SU-DHL-6 (cell line): ENCODE measurements around the gene PKIB.

Source experiments
- H2AFZ ChIP-seq: fragments of 200-600 bp; sonication (generic); 2 replicates; pipeline ENCODE4 v1.6.1; 2014; ENCODE audit warnings: low read depth, mild to moderate bottlenecking, moderate library complexity, mixed read lengths, antibody characterized with exemption, low read length; ENCODE audit not compliant: severe bottlenecking
- H3F3A ChIP-seq: fragments of 200-600 bp; shearing (Covaris generic); 2 replicates; pipeline ENCODE4 v1.6.0; 2016; ENCODE audit warnings: antibody characterized with exemption, mild to moderate bottlenecking; ENCODE audit not compliant: insufficient read depth
- H3K27ac ChIP-seq: fragments of 200-600 bp; sonication (generic); 2 replicates; pipeline ENCODE4 v1.5.1; 2016; ENCODE audit warnings: low read depth, mild to moderate bottlenecking, low read length, moderate library complexity, mixed read lengths
- H3K27me3 ChIP-seq: fragments of 200-600 bp; sonication (generic), shearing (Covaris generic); 2 replicates; pipeline ENCODE4 v1.6.0; 2014; ENCODE audit warnings: mild to moderate bottlenecking, low read length
- H3K36me3 ChIP-seq: fragments of 200-600 bp; sonication (generic); 2 replicates; pipeline ENCODE4 v1.6.1; 2014; ENCODE audit warnings: mild to moderate bottlenecking, low read length, mixed read lengths
- H3K4me2 ChIP-seq: fragments of 300-600, 200-600 bp; shearing (Covaris generic), sonication (generic); 2 replicates; pipeline ENCODE4 v1.6.0; 2014; ENCODE audit warnings: low read length, low read depth, mild to moderate bottlenecking; ENCODE audit not compliant: poor library complexity, severe bottlenecking
- H3K4me3 ChIP-seq: fragments of 200-600 bp; sonication (generic); 2 replicates; pipeline ENCODE4 v1.5.1; 2014; ENCODE audit warnings: antibody characterized with exemption, low read length, mild to moderate bottlenecking, mixed read lengths; ENCODE audit not compliant: insufficient read depth, poor library complexity, severe bottlenecking
- H3K79me2 ChIP-seq: fragments of 200-600 bp; sonication (generic); 2 replicates; pipeline ENCODE4 v1.6.1; 2014; ENCODE audit warnings: mild to moderate bottlenecking, low read length, moderate library complexity; ENCODE audit not compliant: insufficient read depth
- H3K9ac ChIP-seq: fragments of 200-600 bp; sonication (generic); 2 replicates; pipeline ENCODE4 v1.7.0; 2014; ENCODE audit warnings: mild to moderate bottlenecking, low read length
- H3K9me2 ChIP-seq: fragments of 200-600 bp; sonication (generic); replicated peaks from 2 replicates; pipeline ENCODE4 v1.6.1; 2014; ENCODE audit warnings: low read length; ENCODE audit not compliant: insufficient read depth
- H3K9me3 ChIP-seq: fragments of 200-600 bp; sonication (generic); 2 replicates; pipeline ENCODE4 v1.6.1; 2014; ENCODE audit warnings: low read length, mixed read lengths; ENCODE audit not compliant: insufficient read depth
- H4K20me1 ChIP-seq: fragments of 200-600 bp; sonication (generic); 2 replicates; pipeline ENCODE4 v1.6.1; 2014; ENCODE audit warnings: low read depth, mild to moderate bottlenecking, antibody characterized with exemption, low read length, moderate library complexity, mixed read lengths
- CTCF ChIP-seq: fragments of 200-600 bp; sonication (generic); IDR thresholded peaks from one replicate; pipeline ENCODE4 v1.5.1; 2017; ENCODE audit warnings: antibody characterized with exemption, mild to moderate bottlenecking, low read length, moderate library complexity; ENCODE audit not compliant: insufficient read depth, poor library complexity, severe bottlenecking
- EZH2phosphoT487 ChIP-seq: fragments of 200-600 bp; sonication (generic), shearing (Covaris generic); conservative IDR thresholded peaks from 2 replicates; pipeline ENCODE4 v1.6.1; 2018; ENCODE audit warnings: mild to moderate bottlenecking, antibody characterized with exemption, low read length, moderate library complexity, mixed read lengths

Gene PKIB

GRCh38 chr6:122645256-122645655 is 35.1 kb downstream of the PKIB start:
- Histone ChIP-seq H3K27ac (no peak overlapping the region), H4K20me1 (no peaks in the 10 kb centered on the region), H3K9ac (no peak overlapping the region), H2AFZ (no peak overlapping the region), H3K9me2 (no peaks in the 10 kb centered on the region), H3K4me2 (no peak overlapping the region), H3K79me2 (no peaks in the 10 kb centered on the region), H3K27me3 (no peaks in the 10 kb centered on the region), H3K9me3 (no peaks in the 10 kb centered on the region), H3K36me3 (no peaks in the 10 kb centered on the region), H3K4me3 (no peak overlapping the region), H3F3A (no peaks in the 10 kb centered on the region)
- TF ChIP-seq CTCF (no peak), EZH2phosphoT487 (no peak)

GRCh38 chr6:122647765-122648164 is 37.6 kb downstream of the PKIB start:
- H3K9me2 ChIP-seq: no peaks in the 10 kb centered on the region
- no peaks in the 10 kb centered on the region for H3K27me3 ChIP-seq
- H3K27ac ChIP-seq: no peak overlapping the region
- no peak overlapping the region for H3K4me2 ChIP-seq
- no peaks in the 10 kb centered on the region for H3F3A ChIP-seq
- H3K36me3 ChIP-seq: no peaks in the 10 kb centered on the region
- no peak overlapping the region for H3K9ac ChIP-seq
- H3K4me3 ChIP-seq: no peak overlapping the region
- H3K79me2 ChIP-seq: no peaks in the 10 kb centered on the region
- no peaks in the 10 kb centered on the region for H4K20me1 ChIP-seq
- H2AFZ ChIP-seq: no peak overlapping the region
- no peaks in the 10 kb centered on the region for H3K9me3 ChIP-seq
- TF ChIP-seq CTCF: no peak

- Histone ChIP-seq H3K9ac (no peak overlapping the region), H3K27ac (no peak overlapping the region), H2AFZ (no peak overlapping the region), H3K9me2 (no peaks in the 10 kb centered on the region), H3F3A (no peaks in the 10 kb centered on the region), H3K4me3 (no peak overlapping the region), H3K27me3 (no peaks in the 10 kb centered on the region), H3K36me3 (no peaks in the 10 kb centered on the region), H3K4me2 (no peak overlapping the region), H3K9me3 (no peaks in the 10 kb centered on the region), H4K20me1 (no peaks in the 10 kb centered on the region), H3K79me2 (no peaks in the 10 kb centered on the region)
- TF ChIP-seq CTCF (no peak), EZH2phosphoT487 (no peak)
Measured at GRCh38 chr6:122648726-122649125, 38.5 kb downstream of the PKIB start.

- Histone ChIP-seq H3K9ac (no peak overlapping the region), H3K36me3 (no peaks in the 10 kb centered on the region), H3K79me2 (no peaks in the 10 kb centered on the region), H3F3A (no peaks in the 10 kb centered on the region), H3K4me3 (no peak overlapping the region), H3K4me2 (no peak overlapping the region), H3K27ac (no peak overlapping the region), H3K27me3 (no peaks in the 10 kb centered on the region), H4K20me1 (no peaks in the 10 kb centered on the region), H3K9me3 (no peaks in the 10 kb centered on the region), H3K9me2 (no peaks in the 10 kb centered on the region), H2AFZ (no peak overlapping the region)
- TF ChIP-seq EZH2phosphoT487 (no peak), CTCF (no peak)
Measured at GRCh38 chr6:122649701-122650100, 39.5 kb downstream of the PKIB start.
